Activated CD8-positive, alpha-beta T cell treated with anti-CD3 and anti-CD28 coated beads, Interleukin-2, amount 10 ng/mL, durations not matched to agents 7 days and 5 days (primary cell): ENCODE measurements around the gene HSPA2. TPM values are rescaled to one million over a fixed set of nuclear protein-coding genes. Genes with fewer than 3 reads are reported as not detected.
"Not testable (repeated sequence)": the region's sequence is repeated elsewhere in the genome, so short reads cannot be mapped to it uniquely, and the experiment has no call there.

ENCODE experiments used
- ATAC-seq: fragments of 150-1000 bp; cut with Tn5 transposase; one replicate; pipeline ENCODE4 v1.10.0; 2021; ENCODE audit warnings: moderate library complexity
- CTCF ChIA-PET: fragments of 350-600 bp; sonication (Branson Sonifier 250); formaldehyde crosslinking; loops from one replicate; lab custom pipeline; 2021; ENCODE audit warnings: antibody characterized with exemption; lab: Charles Lee
- POLR2A ChIA-PET: fragments of 350-600 bp; sonication (Branson Sonifier 250); formaldehyde crosslinking; loops from one replicate; lab custom pipeline; 2021; ENCODE audit warnings: antibody characterized with exemption; lab: Charles Lee
- DNase-seq: peaks from one replicate; pipeline ENCODE4 v3.0.0-alpha.2; 2020
- H3K27ac Mint-ChIP-seq: one replicate; pipeline ENCODE4 v1.8.0; 2021; ENCODE audit warnings: mild to moderate bottlenecking, mixed read lengths
- H3K27me3 Mint-ChIP-seq: one replicate; pipeline ENCODE4 v1.8.0; 2021; ENCODE audit warnings: low read depth, mixed read lengths
- H3K36me3 Mint-ChIP-seq: one replicate; pipeline ENCODE4 v1.8.0; 2021; ENCODE audit warnings: low read depth, mixed read lengths
- H3K4me1 Mint-ChIP-seq: one replicate; pipeline ENCODE4 v1.8.0; 2021; ENCODE audit warnings: low read depth, mixed read lengths
- H3K4me3 Mint-ChIP-seq: one replicate; pipeline ENCODE4 v1.8.0; 2021; ENCODE audit warnings: mild to moderate bottlenecking, mixed read lengths
- H3K9me3 Mint-ChIP-seq: one replicate; pipeline ENCODE4 v1.8.0; 2022; ENCODE audit warnings: mixed read lengths; ENCODE audit not compliant: insufficient read depth
- total RNA-seq, 2 experiments: library from RNA; stranded (reverse); gene quantifications; one replicate each; pipeline ENCODE4 v1.2.3, GENCODE V29; 2021

The HSPA2 gene
- total RNA-seq, 2 experiments from 2014 or later = 1.7 to 2.2 TPM

GRCh38 chr14:64562436-64562835, 21.9 kb downstream of the HSPA2 start:
- H3K27ac Mint-ChIP-seq = no peak overlapping the region
- ChIA-PET CTCF (no interaction called here), POLR2A (no interaction called here)
- no peaks in the 10 kb centered on the region for H3K36me3 Mint-ChIP-seq
- H3K27me3 Mint-ChIP-seq = peaks cover 13% of the 10 kb centered on the region
- ATAC-seq (no peak), DNase-seq (no peak)
- peaks cover 16% of the 10 kb centered on the region for H3K4me1 Mint-ChIP-seq
- H3K4me3 Mint-ChIP-seq = no peak overlapping the region
- no peaks in the 10 kb centered on the region for H3K9me3 Mint-ChIP-seq

GRCh38 chr14:64563696-64564095, 23.2 kb downstream of the HSPA2 start:
- ATAC-seq (no peak), DNase-seq (no peak)
- peaks cover 13% of the 10 kb centered on the region for H3K27me3 Mint-ChIP-seq
- H3K4me3 Mint-ChIP-seq = no peak overlapping the region
- no peak overlapping the region for H3K27ac Mint-ChIP-seq
- ChIA-PET POLR2A (no interaction called here), CTCF (no interaction called here)
- H3K9me3 Mint-ChIP-seq = no peaks in the 10 kb centered on the region
- peaks cover 16% of the 10 kb centered on the region for H3K4me1 Mint-ChIP-seq
- no peaks in the 10 kb centered on the region for H3K36me3 Mint-ChIP-seq

DNA sequence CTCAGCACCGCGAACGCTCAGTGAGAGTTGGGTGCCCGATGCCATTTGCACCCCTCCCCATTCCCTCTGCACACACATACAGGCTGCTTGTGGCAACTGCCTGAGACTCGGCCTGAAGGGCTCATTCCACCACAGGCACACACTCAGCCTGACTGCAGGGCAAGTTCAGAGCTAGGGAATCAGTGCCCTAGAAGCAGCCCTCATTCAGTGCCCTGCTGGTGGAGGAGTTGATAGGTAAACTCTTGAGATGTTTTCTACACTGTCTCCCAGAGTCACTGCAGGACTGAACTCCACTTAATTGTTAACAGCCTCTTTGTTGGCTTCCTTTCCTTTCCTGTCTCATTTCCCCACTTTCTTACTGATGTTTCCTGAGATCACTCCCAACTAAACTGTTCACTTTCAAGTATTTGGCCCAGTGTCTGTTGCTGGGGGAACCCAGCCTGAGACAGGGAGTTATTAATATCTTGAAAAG, 26.1 kb downstream of the HSPA2 start:
- ATAC-seq (no peak), DNase-seq (no peak)
- Mint-ChIP-seq H3K4me3 (no peak overlapping the region), H3K27me3 (peaks cover 13% of the 10 kb centered on the region), H3K4me1 (peaks cover 1% of the 10 kb centered on the region), H3K9me3 (no peaks in the 10 kb centered on the region), H3K36me3 (no peaks in the 10 kb centered on the region), H3K27ac (no peak overlapping the region)
- POLR2A ChIA-PET = interaction anchor here (0.6 kb wide), 1 partner anchor 23 kb away, joined by 3 read pairs; no protein-coding TSS in a partner anchor
- CTCF ChIA-PET = no interaction called here

- ATAC-seq (no peak), DNase-seq (no peak)
- Mint-ChIP-seq H3K27me3 (peaks cover 10% of the 10 kb centered on the region), H3K36me3 (no peaks in the 10 kb centered on the region), H3K4me3 (no peak overlapping the region), H3K27ac (no peak overlapping the region), H3K9me3 (no peaks in the 10 kb centered on the region), H3K4me1 (no peaks in the 10 kb centered on the region)
- ChIA-PET POLR2A (no interaction called here), CTCF (no interaction called here)
Measured at GRCh38 chr14:64569138-64569631, 28.6 kb downstream of the HSPA2 start.

- H3K27me3 Mint-ChIP-seq, H3K4me1 Mint-ChIP-seq, H3K9me3 Mint-ChIP-seq, DNase-seq, ATAC-seq, POLR2A ChIA-PET, H3K4me3 Mint-ChIP-seq, H3K36me3 Mint-ChIP-seq, CTCF ChIA-PET, H3K27ac Mint-ChIP-seq: not testable (repeated sequence)
Measured at GRCh38 chr14:64569646-64570045, 29.1 kb downstream of the HSPA2 start.

- DNase-seq = no peak
- H3K4me3 Mint-ChIP-seq = no peak overlapping the region
- POLR2A ChIA-PET = no interaction called here
Measured at GRCh38 chr14:64572386-64573104, 32.0 kb downstream of the HSPA2 start.

GRCh38 chr14:64573109-64573508, 32.6 kb downstream of the HSPA2 start:
- H3K4me1 Mint-ChIP-seq = no peaks in the 10 kb centered on the region
- no peak for ATAC-seq
- ChIA-PET CTCF (interaction anchor here (1.6 kb wide), 1 partner anchor 64 kb away, joined by 5 read pairs; no protein-coding TSS in a partner anchor), POLR2A (no interaction called here)
- H3K4me3 Mint-ChIP-seq = no peak overlapping the region
- no peak overlapping the region for H3K27ac Mint-ChIP-seq
- no peaks in the 10 kb centered on the region for H3K27me3 Mint-ChIP-seq
- no peaks in the 10 kb centered on the region for H3K36me3 Mint-ChIP-seq
- no peak for DNase-seq
- no peaks in the 10 kb centered on the region for H3K9me3 Mint-ChIP-seq

More at GRCh38 chr14:64572386-64573104, 32.0 kb downstream of the HSPA2 start:
- no peak for ATAC-seq
- Mint-ChIP-seq H3K9me3 (no peaks in the 10 kb centered on the region), H3K27ac (no peak overlapping the region), H3K27me3 (no peaks in the 10 kb centered on the region), H3K36me3 (no peaks in the 10 kb centered on the region), H3K4me1 (no peaks in the 10 kb centered on the region)
- CTCF ChIA-PET = interaction anchor here (1.6 kb wide), 1 partner anchor 64 kb away, joined by 5 read pairs; no protein-coding TSS in a partner anchor

DNA sequence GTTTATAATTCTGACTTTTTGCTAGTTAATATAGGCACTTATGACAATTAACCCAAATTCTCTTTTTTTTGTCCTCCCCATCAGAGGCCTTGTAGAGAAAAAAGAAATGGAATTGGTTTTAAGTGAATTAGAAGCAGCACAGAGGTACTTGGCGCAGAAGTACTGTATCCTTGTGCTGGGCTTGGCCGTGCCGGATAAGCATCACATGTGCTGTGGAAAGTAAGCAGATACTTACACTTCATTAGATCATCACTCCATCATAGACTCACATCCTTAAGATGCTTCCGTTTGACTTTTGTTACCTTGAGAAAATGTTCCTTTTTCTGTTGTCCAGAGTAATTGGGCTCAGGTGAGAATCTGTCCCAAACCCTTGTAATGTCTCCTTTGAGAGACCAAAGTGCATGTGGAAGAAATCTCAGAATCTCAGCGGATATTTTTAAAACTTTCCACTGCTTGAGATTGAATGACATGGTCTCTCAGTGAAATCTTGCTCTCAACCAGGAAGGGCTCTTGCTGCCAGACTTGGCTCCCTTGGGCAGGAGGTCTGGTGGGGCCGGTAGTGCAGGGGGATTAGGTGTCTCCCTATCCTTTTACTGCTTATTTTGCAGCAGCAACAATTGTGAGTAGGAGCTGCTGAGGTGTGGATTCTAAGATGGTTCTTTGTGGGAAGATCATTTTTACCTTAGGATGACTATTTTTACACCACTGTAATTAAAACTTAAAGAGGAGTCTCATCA, 34.0 kb downstream of the HSPA2 start:
- DNase-seq (no peak), ATAC-seq (no peak)
- H3K4me1 Mint-ChIP-seq = no peaks in the 10 kb centered on the region
- POLR2A ChIA-PET = no interaction called here
- H3K27ac Mint-ChIP-seq = no peak overlapping the region
- CTCF ChIA-PET = no interaction called here
- H3K4me3 Mint-ChIP-seq = no peak overlapping the region
- H3K9me3 Mint-ChIP-seq = no peaks in the 10 kb centered on the region
- peaks cover 3% of the 10 kb centered on the region for H3K27me3 Mint-ChIP-seq
- H3K36me3 Mint-ChIP-seq = no peaks in the 10 kb centered on the region

DNA sequence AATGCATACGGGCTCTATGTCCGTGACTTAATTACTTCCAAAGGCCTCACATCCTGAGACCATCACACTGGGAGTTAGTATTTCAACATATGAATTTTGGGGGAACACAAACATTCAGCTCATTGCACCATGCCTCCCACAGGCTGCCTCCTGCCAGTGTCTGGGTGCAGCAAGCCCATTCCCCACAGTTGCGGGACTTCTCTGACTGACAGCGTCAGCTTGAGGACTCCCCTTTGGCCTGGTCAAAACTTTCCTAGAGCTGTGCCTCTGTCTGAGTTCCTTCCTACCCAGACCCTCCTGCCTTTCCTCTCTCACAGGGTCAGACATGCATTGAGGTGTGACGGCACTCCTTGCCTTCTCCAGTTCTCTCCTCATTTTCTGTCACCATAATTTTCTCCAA, 36.7 kb downstream of the HSPA2 start:
- no peak overlapping the region for H3K4me3 Mint-ChIP-seq
- DNase-seq (peak; percentile 7), ATAC-seq (no peak)
- H3K27ac Mint-ChIP-seq = no peak overlapping the region
- H3K4me1 Mint-ChIP-seq = no peaks in the 10 kb centered on the region
- POLR2A ChIA-PET = no interaction called here
- H3K27me3 Mint-ChIP-seq = peaks cover 3% of the 10 kb centered on the region
- H3K36me3 Mint-ChIP-seq = no peaks in the 10 kb centered on the region
- CTCF ChIA-PET = no interaction called here
- H3K9me3 Mint-ChIP-seq = no peaks in the 10 kb centered on the region

GRCh38 chr14:64580467-64580866, 39.9 kb downstream of the HSPA2 start:
- ChIA-PET CTCF (interaction anchor here (0.9 kb wide), 1 partner anchor 56 kb away, joined by 3 read pairs; no protein-coding TSS in a partner anchor), POLR2A (no interaction called here)
- H3K27ac Mint-ChIP-seq = no peak overlapping the region
- no peaks in the 10 kb centered on the region for H3K4me1 Mint-ChIP-seq
- no peaks in the 10 kb centered on the region for H3K36me3 Mint-ChIP-seq
- H3K9me3 Mint-ChIP-seq = no peaks in the 10 kb centered on the region
- no peak for DNase-seq
- H3K4me3 Mint-ChIP-seq = no peak overlapping the region
- H3K27me3 Mint-ChIP-seq = peaks cover 3% of the 10 kb centered on the region
- no peak for ATAC-seq

GRCh38 chr14:64581363-64581762, 40.8 kb downstream of the HSPA2 start:
- ATAC-seq = no peak
- Mint-ChIP-seq H3K9me3 (no peaks in the 10 kb centered on the region), H3K36me3 (no peaks in the 10 kb centered on the region), H3K27ac (no peak overlapping the region), H3K4me1 (no peaks in the 10 kb centered on the region), H3K27me3 (peaks cover 3% of the 10 kb centered on the region), H3K4me3 (no peak overlapping the region)
- DNase-seq = no peak
- ChIA-PET POLR2A (no interaction called here), CTCF (no interaction called here)

GRCh38 chr14:64581817-64582216, 41.3 kb downstream of the HSPA2 start:
- CTCF ChIA-PET = no interaction called here
- POLR2A ChIA-PET = no interaction called here
- peaks cover 3% of the 10 kb centered on the region for H3K27me3 Mint-ChIP-seq

More at GRCh38 chr14:64581817-64582216, 41.3 kb downstream of the HSPA2 start:
- no peak for ATAC-seq
- Mint-ChIP-seq H3K9me3 (no peaks in the 10 kb centered on the region), H3K36me3 (no peaks in the 10 kb centered on the region), H3K4me1 (no peaks in the 10 kb centered on the region), H3K4me3 (no peak overlapping the region), H3K27ac (no peak overlapping the region)
- no peak for DNase-seq
